HG03139 (cell line): ENCODE data around the gene COL4A6.
"Not testable (repeated sequence)": the region's sequence is repeated elsewhere in the genome, so short reads cannot be mapped to it uniquely, and the experiment has no call there.

ENCODE experiments used
- ATAC-seq: cut with Tn5 transposase; IDR thresholded peaks from one replicate; pipeline ENCODE4 v1.9.1; 2021; ENCODE audit not compliant: unreplicated experiment

COL4A6 gene

GRCh38 chrX:108438110-108438623, at the start of gene COL4A6:
TSS of gene COL4A6 (minus strand) at chrX:108438422. CDS start at chrX:108438196, 226 bp downstream.
- no peak for ATAC-seq

DNA sequence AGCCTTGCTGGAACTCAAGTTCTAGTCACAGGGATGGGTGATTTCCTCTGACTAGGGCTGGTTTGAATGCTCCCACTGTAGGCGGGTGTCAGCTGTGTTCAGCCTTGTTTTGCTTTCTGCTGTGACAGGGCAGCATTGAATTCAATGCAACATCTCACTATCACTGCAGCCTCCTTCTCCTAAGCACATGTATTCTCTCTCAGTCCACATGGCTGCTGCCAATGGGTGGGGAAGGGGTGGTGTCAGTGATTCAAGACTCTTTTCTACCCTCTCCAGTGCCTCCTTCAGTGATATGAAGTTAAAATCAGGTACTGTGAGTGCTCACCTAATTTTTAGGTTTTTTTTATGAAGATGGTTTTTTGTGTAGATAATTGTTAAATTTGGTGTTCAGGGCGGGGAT, 47.7 kb upstream of the COL4A6 start:
- ATAC-seq, result no peak

- ATAC-seq, result no peak
Measured at GRCh38 chrX:108484251-108484650, 46.0 kb upstream of the COL4A6 start.

DNA sequence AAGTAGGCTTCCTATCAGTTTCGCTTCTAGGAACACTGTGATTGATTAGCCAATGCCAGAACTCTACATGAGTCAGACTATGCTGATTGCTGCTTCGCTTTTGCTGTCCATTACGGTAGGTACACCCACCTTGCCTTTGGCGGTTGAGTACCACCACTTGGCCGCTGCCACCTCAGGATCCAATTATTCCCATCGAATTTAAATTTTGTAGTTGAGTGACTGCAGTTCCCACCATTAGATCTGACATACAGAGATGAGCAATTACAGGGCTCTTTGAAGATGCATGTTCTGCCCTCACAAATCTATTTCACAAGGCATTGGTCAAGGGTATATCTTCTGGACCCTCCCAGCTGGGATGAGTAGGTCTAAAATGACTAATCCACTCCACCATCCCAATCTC, 43.3 kb upstream of the COL4A6 start:
- not testable (repeated sequence) for ATAC-seq

- no peak for ATAC-seq
Measured at GRCh38 chrX:108473979-108474378, 35.8 kb upstream of the COL4A6 start.

GRCh38 chrX:108468486-108468885, 30.3 kb upstream of the COL4A6 start:
- ATAC-seq, result no peak

- no peak for ATAC-seq
Measured at GRCh38 chrX:108464604-108465003, 26.4 kb upstream of the COL4A6 start.

DNA sequence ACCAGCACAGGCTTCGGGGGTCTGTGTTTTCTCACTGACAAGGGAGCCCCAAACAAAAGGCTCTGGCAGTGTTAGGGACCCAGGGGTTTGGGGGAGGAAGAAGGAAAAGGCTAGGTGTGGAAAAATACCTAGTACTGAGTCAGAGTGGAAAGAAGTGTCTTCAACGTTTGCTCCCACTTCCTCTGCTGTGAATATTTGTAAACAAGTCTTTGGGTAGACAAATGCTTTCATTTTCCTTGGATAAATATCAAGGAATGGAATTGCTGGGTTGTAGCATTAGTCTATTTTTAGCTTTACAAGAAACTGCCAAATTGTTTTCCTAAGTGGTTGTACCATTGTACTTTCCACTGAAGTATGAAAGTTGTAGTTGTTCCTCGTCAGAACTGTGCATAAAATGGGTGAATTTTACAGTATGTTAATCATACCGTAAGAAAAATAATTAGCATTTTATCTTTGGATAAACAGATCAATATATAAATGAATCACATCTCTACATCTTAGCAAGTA, 18.8 kb upstream of the COL4A6 start:
- ATAC-seq, result no peak

GRCh38 chrX:108453841-108454240, 15.6 kb upstream of the COL4A6 start:
- ATAC-seq, result no peak

DNA sequence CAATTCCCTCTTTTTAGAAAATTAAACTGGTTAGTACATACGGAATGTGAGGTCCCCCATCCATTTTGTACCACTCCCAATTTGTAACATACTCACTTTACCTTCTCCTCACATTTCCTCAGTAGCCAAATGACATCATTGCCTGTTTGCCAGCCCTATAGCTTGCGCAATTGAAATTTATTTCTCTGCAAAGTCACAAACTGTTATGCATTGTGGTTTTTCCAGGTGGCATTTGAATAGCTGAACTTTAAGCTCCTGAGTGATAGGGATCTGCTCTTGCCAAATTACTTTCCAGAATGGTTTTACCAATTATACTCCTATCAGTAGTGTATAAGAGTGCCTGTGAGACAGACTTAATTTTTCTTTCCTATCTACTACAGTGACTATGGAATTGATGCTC, 9.1 kb upstream of the COL4A6 start:
- ATAC-seq, result no peak

DNA sequence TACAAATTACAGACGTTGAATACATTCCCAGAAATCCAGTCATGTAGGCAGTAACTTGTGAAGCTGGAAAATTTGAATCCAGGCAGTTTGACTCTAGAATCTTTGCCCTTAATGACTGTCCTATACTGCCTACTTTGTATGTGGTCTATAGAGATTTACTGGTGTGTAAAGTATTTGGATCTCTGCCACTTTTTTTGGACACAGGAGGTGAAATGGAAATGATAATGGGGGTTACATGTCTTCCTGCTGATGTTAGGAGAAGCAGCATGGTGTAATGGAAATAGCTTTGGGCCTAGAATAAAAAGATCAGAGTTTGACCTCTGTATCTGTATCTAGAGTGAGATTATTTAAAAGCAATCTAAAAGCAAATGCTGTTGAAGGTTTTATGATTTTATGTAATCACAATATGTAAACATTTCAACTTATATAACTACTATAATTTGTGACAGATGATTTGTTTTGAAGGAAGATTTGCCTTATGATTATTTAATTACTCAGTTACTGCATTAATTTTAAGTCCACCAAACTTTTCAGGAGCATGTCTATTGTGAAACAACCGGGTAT, 4.8 kb upstream of the COL4A6 start:
- ATAC-seq, result no peak

DNA sequence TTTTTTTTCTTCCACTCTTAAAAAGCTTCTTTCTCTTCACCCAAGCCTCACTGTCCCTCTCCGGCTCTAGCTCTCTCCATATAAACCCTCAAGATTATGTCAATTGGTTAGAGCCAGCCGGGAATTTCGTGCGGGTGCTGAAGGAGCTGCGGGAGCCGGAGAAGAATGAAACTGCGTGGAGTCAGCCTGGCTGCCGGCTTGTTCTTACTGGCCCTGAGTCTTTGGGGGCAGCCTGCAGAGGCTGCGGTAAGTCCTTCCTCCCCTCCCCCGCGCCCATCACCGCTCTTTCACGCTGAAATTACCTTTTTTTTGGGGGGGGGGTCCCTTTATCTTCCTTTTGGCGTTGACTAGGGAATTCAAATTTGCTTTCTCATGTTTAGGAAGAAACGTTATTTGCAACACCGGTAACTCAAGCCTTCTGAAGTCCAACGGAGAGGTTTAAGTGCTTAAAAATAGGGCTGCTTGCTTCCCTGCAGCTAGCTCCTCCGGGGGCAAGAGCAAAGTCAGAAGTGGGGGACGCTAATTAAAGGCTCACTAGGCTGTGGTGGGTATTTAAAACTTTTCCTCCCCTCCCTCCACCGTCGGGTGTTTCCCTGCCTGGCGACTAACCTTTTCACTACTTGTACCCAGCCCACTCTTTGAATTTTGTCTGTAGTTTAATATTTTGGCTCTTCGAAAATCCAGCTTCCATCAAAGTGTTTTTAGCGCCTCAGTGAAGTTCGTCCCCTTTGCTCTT, 1.9 kb upstream of the COL4A6 start:
- ATAC-seq, result no peak

GRCh38 chrX:108439426-108439942, 1.3 kb upstream of the COL4A6 start, which contains the start of gene COL4A5:
TSS of gene COL4A5 (plus strand) at chrX:108439838. CDS start at chrX:108440126, 288 bp downstream.
- no peak for ATAC-seq

DNA sequence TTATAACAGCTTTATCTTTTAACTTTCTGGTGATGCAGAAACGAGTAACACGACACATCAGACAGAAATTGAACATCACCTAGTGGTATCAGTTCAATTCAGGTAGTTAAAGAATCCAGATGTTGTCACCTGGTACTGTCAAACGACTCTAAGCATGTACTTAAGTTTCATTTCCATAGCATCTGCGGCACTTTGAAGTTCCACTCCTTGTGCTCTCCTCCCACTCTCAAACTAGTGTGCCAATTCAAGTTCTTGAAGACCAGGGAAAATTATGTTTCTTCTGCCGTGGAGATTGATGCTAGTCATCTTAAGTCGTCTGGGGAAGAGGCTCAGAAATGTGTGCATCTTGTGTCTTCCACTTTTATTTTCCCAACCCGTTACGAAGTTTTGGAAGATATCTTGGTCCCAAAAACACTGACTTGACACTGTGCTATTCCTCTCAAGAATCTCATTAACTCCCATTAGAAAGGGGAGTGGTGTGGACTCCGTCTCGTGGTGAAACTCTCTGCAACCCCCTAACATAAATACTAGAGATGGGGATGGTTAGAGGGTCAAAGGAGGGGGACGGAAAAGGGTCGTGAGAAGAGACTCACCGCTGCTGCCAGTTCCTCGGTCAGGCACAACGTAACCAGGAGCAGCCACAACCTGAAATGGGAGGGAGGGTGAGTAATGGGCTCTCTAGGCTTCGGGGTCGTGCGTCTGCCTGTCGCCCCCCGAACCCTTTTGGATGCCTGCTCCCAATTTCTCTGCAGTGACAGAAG, 693 bp downstream of the COL4A6 start:
- no peak for ATAC-seq

GRCh38 chrX:108435261-108435660, 3.0 kb downstream of the COL4A6 start:
- no peak for ATAC-seq

DNA sequence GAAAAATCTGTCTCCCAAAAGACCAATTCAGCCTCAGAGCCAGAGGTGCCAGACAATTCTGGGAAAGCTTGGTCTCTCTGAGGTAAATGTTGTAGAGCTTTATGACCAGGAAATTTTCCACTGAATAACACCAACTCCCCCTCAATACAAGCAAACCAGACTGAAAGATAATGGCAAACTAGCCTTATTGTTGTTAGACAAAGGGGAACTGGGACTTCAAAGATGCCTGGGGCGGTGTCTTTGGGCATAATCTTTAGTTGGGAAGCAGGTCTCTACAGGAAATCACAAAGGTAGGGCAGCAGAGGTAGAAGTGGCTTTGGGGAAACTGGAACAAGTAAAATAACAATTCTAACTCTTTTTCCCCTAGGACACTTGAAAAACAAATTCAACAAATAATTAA, 12.0 kb downstream of the COL4A6 start:
- no peak for ATAC-seq

GRCh38 chrX:108420481-108420880, 17.7 kb downstream of the COL4A6 start:
- ATAC-seq, result no peak

DNA sequence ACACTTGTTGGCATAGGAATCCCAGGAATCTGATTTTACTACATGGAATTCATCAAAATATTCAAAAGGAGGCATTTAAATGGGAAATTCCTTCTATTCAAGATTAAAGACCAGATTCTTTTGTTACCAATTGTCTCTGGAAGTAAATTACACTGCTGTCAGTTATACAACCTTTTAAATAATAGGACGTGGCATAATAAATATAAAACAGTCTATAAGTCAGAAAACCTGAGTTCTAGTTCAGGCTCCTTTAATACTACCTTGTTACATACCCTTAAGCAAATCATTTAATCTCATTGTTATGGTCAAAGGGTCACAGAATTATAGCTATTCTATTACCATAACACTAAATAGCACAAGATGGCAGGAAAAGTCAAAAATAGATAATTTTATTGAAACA, 18.8 kb downstream of the COL4A6 start:
- no peak for ATAC-seq

- no peak for ATAC-seq
Measured at GRCh38 chrX:108417257-108417656, 21.0 kb downstream of the COL4A6 start.

DNA sequence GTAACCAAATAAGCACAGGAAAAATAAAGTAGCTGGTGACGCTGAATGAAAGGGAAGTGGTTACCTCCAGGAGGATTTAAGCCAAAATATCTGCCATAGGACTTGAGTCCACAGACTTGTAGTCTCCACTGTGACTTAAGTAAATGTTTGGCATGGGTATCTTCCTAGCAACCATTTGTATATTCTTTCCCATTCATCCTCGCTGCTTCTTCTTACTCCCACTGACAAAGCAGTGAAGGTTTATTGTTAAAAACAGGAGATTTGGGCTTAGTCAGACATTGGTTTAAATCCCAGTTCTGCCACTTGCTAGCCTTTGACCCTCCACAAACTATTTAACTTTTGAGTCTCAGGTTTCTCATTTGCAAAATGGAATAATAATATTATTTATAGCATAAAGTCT, 22.3 kb downstream of the COL4A6 start:
- ATAC-seq, result no peak

DNA sequence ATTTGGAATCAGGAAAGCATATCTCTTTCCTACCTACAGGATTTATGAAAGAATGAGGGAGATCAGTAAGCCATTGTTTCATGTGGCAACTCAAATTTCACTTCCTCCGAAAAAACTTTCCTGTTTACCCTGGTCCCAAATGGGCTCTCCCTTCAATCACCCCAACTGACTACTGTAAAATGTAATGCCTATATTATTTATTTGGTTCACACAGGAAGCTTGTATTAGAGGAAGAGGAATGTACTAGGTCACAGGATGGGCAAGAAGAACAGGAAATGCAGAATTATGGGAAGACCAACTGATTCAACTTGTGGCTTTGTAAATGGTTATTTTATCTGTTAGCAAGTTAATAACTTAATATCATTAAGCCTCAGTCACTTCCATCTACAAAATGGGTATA, 23.1 kb downstream of the COL4A6 start:
- ATAC-seq, result no peak
